ENCODE measurements around the gene FAM168A.

Gene FAM168A

GRCh38 chr11:73366265-73366610, 231.7 kb downstream of the FAM168A start:
- Histone ChIP-seq H2AFZ (ENCODE audit: low read length) (no peak overlapping the region), H3K9ac (ENCODE audit: low read length) (no peak overlapping the region), H3K4me1 (ENCODE audit: low read length) (peaks cover 43% of the 10 kb centered on the region), H3K9me2 (replicated peaks; ENCODE audit: insufficient read depth, low read length) (no peaks in the 10 kb centered on the region), H3K36me3 (replicated peaks; ENCODE audit: insufficient read depth, low read length) (no peaks in the 10 kb centered on the region), H3F3A (ENCODE audit: insufficient read depth, low read length) (peaks cover 7% of the 10 kb centered on the region; the same call in 1 of the 2 replicates), H3K9me3 (replicated peaks; ENCODE audit: insufficient read depth, low read length) (no peaks in the 10 kb centered on the region), H3K27ac (ENCODE audit: low read length) (peak overlapping the region; percentile 56; the same call in 1 of the 2 replicates), H3K4me3 (ENCODE audit: low read length) (no peak overlapping the region), H4K20me1 (ENCODE audit: insufficient read depth, low read length) (no peaks in the 10 kb centered on the region), H3K4me2 (ENCODE audit: low read depth, low read length) (peak overlapping the region; percentile 14; the same call in 1 of the 2 replicates), H3K27me3 (replicated peaks; ENCODE audit: insufficient read depth, low read length) (no peaks in the 10 kb centered on the region), H3K79me2 (ENCODE audit: low read length) (no peaks in the 10 kb centered on the region)
- peak; percentile 66 for DNase-seq
- no peak for TF ChIP-seq EZH2 (optimal IDR thresholded peaks at IDR 0.05; ENCODE audit: low read depth, low read length)
- TF ChIP-seq EZH2phosphoT487 (IDR thresholded peaks at IDR 0.05; ENCODE audit: low read length), result no peak
- no peak for TF ChIP-seq CTCF (IDR thresholded peaks at IDR 0.05; ENCODE audit: low read length)

GRCh38 chr11:73365352-73366264, 232.3 kb downstream of the FAM168A start:
- Histone ChIP-seq H3K4me3 (ENCODE audit: low read length) (no peak overlapping the region), H3K9me3 (replicated peaks; ENCODE audit: insufficient read depth, low read length) (no peaks in the 10 kb centered on the region), H3F3A (ENCODE audit: insufficient read depth, low read length) (peaks cover 7% of the 10 kb centered on the region; the same call in 1 of the 2 replicates), H3K4me1 (ENCODE audit: low read length) (peaks cover 43% of the 10 kb centered on the region), H3K4me2 (ENCODE audit: low read depth, low read length) (peak overlapping the region; percentile 14; the same call in 1 of the 2 replicates), H2AFZ (ENCODE audit: low read length) (no peak overlapping the region), H3K27me3 (replicated peaks; ENCODE audit: insufficient read depth, low read length) (no peaks in the 10 kb centered on the region), H3K9me2 (replicated peaks; ENCODE audit: insufficient read depth, low read length) (no peaks in the 10 kb centered on the region), H3K36me3 (replicated peaks; ENCODE audit: insufficient read depth, low read length) (no peaks in the 10 kb centered on the region), H3K79me2 (ENCODE audit: low read length) (no peaks in the 10 kb centered on the region), H3K27ac (ENCODE audit: low read length) (peak overlapping the region; percentile 56), H4K20me1 (ENCODE audit: insufficient read depth, low read length) (no peaks in the 10 kb centered on the region), H3K9ac (ENCODE audit: low read length) (no peak overlapping the region)
- DNase-seq, result no peak
- TF ChIP-seq EZH2 (optimal IDR thresholded peaks at IDR 0.05; ENCODE audit: low read depth, low read length) (no peak), EZH2phosphoT487 (IDR thresholded peaks at IDR 0.05; ENCODE audit: low read length) (no peak), CTCF (IDR thresholded peaks at IDR 0.05; ENCODE audit: low read length) (no peak)

GRCh38 chr11:73363147-73363546, 234.8 kb downstream of the FAM168A start:
- Histone ChIP-seq H3K27me3 (replicated peaks; ENCODE audit: insufficient read depth, low read length) (no peaks in the 10 kb centered on the region), H3K9ac (ENCODE audit: low read length) (no peak overlapping the region), H3K9me3 (replicated peaks; ENCODE audit: insufficient read depth, low read length) (no peaks in the 10 kb centered on the region), H3K4me3 (ENCODE audit: low read length) (no peak overlapping the region), H3K79me2 (ENCODE audit: low read length) (no peaks in the 10 kb centered on the region), H3K4me1 (ENCODE audit: low read length) (peaks cover 59% of the 10 kb centered on the region), H3F3A (ENCODE audit: insufficient read depth, low read length) (peaks cover 7% of the 10 kb centered on the region; the same call in 1 of the 2 replicates), H3K27ac (ENCODE audit: low read length) (no peak overlapping the region), H3K36me3 (replicated peaks; ENCODE audit: insufficient read depth, low read length) (no peaks in the 10 kb centered on the region), H3K9me2 (replicated peaks; ENCODE audit: insufficient read depth, low read length) (no peaks in the 10 kb centered on the region), H4K20me1 (ENCODE audit: insufficient read depth, low read length) (no peaks in the 10 kb centered on the region), H2AFZ (ENCODE audit: low read length) (no peak overlapping the region), H3K4me2 (ENCODE audit: low read depth, low read length) (no peak overlapping the region)
- no peak for TF ChIP-seq EZH2phosphoT487 (IDR thresholded peaks at IDR 0.05; ENCODE audit: low read length)
- no peak for TF ChIP-seq CTCF (IDR thresholded peaks at IDR 0.05; ENCODE audit: low read length)
- no peak for TF ChIP-seq EZH2 (optimal IDR thresholded peaks at IDR 0.05; ENCODE audit: low read depth, low read length)
- no peak for DNase-seq
